GM19043 (cell line): Measurements from ENCODE around the gene CD79B.

Source experiments
- ATAC-seq: cut with Tn5 transposase; IDR thresholded peaks from one replicate; pipeline ENCODE4 v1.9.1; 2021; ENCODE audit warnings: low read depth; ENCODE audit not compliant: unreplicated experiment

Gene CD79B

DNA sequence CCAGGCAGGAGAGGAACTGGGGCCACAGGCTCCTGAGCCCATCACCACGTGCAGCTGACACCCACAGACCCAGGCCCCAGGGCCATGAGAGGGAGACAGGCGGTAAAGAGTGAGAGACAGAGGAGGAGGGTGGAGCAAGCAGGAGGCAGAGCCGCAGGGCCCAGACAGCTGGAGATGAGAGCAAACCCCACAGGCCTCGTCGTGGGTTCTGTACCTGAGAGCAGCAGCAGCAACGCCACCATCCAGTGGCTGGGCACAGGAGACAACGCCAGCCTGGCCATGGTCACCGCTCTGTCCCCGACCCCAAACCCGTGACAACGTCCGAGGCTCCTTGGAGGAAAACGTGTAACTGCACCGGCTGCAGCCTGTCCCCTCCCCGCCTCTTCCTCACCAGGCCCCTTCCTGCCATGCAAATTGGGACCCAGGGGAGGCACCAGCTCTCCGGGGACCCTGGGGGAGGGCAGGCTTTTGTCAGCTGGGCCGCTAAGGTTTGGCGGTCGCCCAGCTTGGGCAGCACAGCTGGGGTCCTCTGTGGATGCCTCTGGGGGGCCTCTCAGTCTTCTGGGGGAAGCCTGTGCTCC lies at the start of gene CD79B:
TSS of gene CD79B (minus strand) at position 351 of the 581 bp plus-strand sequence. CDS start at position 281, 70 bp downstream.
- peak; percentile 71 for ATAC-seq

DNA sequence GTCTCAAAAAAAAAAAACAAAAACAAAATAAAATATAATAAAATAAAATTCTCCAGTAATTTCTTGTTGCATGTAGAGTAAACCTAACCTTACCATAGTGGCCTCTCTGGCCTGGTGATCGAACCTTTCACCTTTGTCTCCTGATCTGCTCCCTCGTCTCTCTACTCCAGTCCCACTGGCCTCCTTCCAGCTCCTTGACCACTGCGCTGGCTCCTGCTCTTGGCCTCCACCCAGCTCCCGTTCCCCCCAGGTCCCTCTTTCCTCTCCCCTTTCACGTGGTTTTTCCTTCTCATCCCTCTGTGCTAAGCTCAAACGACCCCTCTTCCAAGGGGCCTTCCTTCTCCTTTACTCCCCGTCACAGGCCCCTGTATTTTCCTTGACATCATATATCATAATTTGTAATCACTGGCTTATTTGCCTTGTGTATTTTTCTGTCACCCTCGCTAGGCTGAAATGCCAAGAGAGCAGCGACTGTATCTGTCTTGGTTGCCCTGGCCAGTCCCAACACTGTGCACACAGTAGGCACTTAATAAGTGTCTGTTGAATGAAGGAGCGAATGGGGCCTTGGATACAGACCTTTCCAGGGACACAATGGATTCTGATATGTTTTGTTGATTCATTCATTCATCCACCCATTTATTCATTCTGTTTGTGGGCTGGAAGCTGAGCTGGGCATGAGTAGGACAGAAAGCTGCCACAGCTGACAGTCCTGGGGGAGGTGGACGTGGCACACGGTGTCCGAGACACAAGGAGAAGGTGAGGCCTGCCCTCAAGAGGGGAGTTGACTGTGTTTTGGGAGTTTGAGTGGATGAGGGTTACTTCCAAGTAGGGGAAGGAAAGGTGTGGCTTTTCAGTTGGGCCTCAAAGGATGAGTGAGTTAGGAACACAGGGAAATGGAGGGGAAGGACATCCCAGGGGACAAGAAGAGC lies 46.4 kb upstream of the CD79B start:
- no peak for ATAC-seq

DNA sequence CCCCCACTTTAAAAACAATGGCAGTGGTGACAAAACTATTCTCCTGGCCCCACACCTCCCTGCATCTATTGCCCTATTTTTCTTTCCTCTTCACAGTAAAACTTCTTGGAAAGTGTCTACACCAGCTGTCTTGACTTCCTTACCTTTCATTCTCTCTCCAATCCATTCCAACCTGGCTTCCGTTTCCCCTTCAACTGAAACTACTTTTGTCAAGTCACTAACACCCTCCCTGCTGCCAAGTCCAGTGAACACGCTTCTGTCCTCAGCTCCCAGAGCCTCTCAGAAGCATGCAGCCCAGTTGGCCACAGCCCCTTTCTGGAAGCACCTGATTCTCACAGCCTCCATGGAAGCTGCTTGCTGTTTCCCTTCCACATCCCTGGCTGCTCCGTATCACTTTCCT lies 44.6 kb upstream of the CD79B start:
- no peak for ATAC-seq

DNA sequence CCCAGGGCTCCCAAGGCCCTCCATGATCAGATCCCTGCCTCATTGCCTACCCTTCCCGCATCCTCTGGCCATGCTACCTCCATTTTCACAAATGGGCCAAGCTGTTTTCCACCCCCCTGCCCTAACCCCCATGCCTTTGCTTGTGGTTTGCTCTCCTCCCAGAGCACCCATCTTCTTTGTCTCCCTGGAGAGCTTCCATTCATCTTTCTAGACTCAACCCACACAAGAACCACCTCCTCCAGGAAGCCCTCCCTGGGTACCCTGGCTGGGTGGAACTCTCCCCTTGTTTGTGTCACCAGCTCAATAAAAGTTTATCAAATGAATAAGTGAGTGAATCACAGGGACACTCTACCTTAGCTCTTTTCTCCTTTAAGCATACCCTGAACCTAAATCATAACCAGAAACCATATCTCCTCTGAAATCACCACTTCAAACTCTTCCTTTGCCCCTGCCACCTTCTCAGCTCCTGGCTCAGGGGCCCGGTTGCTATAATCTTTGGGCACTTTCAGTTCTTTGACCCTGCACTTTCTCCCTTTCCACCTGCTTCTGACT lies 43.5 kb upstream of the CD79B start:
- no peak for ATAC-seq

DNA sequence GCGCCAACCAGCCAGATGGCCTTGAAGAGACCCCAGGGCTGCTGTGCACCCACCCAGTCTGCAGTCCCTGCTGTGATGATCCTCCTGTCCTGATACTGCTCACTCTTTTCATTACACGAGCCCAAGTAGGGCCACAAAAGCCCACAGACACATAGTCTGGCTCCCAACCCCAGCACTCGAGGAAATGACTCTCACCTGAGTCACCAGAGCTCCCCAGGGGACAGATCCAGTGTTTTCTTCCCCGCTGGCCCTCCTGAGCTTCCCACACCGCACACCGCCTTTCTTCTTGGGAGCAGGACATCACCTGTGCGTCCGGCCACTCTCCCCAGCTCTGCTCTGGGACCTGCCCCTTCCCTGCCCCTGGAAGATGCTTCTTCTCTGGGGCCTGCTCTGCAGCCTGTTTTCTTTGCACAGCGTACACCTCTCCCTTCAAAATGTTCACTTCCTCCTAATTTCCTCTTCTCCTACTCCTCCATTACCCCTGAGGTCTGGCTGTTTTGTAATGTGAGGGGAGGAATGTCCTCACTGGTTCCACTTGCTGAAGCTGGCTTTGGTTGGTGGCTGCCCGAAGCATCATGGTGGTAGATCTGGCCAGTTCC lies 42.6 kb upstream of the CD79B start:
- ATAC-seq: no peak

DNA sequence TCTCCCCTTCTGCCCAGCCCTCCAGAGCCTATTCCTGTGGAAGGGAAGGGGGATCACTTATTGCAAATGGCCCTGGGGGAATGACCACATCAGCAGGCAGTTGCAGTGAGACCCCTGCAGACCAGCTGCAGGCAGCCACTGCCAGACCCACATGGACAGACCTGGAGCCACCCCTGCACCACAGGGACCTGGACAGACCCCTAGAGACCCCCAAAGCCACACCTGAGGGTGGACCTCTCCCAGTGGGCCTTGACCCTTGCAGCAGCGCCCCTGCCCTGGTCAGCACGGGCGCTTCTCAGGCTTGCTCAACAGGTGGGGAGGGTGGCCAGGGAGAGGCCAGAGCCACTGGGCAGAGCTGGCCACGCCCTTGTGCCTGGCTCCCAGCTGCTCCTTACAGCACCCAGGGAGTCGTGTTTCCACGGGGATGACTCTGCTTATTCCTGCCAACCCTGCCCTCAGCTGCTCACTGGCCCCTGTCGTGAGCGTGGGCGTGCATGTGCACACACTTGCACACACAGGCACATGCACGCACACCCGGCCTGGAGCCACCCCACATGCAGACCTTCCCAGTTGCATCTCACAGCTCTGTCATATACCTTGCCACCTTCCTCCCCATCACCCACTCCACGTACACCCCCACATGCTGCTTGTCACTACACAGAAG lies 41.9 kb upstream of the CD79B start:
- no peak for ATAC-seq

DNA sequence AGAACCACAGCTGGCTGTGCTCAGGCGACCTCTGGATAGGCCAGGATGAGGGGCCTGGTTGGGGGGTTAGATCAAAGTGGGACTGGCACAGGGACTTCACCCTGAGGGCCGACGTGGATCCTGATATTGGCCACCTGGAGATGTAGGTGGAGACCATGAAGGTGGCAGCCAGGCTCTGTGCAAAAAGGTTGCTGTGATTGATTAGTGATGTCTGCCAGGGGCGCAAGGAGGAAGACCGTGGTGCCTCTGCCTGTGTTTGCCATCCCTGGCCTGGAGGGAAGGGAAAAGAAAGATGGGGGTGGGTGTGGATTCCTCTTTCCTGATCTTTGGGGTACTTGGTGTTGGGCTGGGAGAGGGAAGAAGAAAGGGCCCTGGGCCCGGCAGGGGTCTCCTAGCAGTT lies 41.1 kb upstream of the CD79B start:
- ATAC-seq: no peak

DNA sequence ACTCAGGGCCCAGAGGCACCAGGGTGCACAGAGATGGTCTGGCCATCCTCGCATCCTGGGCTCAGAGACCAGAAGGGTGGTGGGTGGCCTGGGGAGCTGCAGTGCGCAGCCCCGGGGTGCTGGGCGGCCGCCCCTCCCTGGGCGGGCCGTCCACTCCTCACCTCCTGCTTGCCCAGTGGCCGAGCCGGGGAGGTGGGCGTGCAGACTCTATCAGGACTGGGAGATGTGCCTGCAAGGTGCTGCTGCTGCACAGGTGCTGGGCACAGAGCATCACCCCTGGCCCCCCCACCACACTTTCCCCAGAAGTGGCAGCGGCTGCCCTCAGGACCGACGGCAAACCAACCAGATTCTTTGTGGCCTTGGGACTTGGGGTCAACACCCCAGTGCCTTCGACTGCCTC lies 40.7 kb upstream of the CD79B start, which contains the start of gene SCN4A:
TSS of gene SCN4A (minus strand) at position 123 of the 400 bp plus-strand sequence. CDS start at position 46, 77 bp downstream.
- ATAC-seq: no peak

DNA sequence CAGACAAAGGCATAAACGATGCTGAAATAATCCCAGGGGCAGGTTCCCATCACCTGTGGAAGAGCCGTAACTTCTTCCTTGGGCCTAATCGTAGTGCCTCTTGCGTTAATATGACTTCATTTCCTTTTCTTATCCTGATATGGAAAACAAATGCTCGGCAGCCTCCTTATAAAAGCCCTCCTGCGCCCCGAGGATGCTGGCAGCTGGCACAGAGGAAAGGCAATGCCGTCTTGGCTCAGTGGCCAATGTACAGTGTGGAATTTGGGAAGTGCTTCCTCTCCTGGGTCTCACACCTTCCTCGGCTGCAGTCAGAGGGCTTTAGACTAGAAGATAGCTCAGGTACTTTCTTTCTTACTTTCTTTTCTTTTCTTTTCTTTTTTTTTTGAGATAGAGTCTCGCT lies 37.1 kb upstream of the CD79B start:
- ATAC-seq: no peak

DNA sequence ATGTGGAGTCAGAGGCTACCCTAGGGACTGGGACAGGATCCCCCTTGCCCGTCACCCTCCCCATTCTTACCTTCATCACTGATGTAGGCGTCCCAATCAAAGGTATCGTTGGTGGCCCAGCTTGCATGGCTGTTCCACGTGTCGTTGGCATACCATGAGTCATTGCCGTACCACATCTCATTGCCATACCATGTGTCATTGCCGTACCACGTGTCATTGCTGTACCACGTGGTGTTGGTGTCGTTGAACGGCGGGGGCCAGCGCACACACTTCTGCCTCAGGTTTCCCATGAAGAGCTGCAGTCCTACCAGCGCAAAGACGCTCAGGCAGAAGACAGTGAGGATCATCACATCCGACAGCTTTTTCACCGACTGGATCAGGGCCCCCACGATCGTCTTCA lies 35.8 kb upstream of the CD79B start:
- ATAC-seq: no peak

DNA sequence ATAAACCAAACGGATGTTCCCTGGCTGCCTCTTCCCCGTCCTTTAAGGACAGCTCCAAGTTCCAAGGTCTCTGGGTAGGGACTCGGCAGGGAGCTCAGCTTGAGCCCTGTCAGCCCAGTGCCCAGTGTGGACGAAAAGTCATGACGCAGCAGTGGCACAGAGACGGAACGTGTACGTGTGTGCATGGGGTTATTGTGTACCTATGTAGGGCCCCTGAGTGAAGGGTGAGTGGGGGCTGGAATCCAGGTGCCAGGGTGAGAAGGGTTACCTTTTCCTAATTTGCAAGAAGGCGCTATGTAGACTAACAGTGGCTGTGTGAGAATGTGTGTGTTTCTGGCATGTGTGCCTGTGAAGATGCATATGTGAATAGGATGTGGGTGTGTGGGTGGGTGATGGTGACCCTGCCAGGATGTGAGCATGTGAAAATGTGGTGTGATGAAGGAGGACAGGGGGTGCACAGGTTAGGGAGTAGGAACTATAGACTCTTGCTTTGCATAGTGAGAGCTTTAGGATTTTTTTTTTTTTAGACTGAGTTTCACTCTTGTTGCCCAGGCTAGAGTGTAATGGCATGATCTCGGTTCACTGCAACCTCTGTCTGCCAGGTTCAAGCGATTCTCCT lies 34.6 kb upstream of the CD79B start:
- no peak for ATAC-seq

DNA sequence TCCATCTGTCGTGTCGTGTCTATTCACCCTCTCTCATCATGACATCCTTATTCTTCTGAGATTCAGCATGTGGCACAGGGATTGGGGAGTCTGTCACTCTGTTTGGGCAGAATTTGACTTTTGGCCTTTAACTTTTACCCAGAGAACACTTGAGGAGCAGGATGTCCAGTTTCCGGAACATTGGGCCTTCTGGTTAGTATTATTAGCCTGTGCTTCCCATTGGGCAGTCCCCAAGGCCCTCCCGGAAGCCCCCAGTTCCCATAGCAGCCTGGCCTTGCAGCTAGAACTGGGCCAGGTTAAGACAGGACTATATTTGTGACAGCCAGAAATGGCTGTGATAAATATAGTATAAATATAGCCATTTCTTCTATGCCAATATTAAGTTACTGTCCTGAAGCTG lies 31.0 kb upstream of the CD79B start:
- no peak for ATAC-seq

DNA sequence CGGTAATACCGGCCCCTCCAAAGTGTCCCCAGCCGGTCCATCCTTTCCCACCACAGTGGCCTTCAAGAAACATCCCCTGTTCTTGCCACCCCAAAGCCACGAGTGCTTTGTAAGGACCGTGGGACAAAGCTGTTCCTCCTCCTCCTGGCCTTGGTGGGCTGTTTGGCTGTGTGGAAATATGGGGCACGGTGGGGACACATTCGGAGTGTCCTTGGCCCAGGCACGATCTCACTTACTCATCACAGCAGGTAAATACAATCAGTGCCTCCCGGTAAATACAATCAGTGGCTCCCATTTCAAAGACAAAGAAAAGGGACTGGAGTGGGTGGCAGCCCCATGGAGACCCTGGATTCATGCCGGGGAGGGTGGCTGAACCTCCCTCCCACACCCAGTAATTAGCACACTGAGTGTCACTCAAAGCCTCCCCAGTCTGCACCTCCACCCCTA lies 30.2 kb upstream of the CD79B start:
- no peak for ATAC-seq

DNA sequence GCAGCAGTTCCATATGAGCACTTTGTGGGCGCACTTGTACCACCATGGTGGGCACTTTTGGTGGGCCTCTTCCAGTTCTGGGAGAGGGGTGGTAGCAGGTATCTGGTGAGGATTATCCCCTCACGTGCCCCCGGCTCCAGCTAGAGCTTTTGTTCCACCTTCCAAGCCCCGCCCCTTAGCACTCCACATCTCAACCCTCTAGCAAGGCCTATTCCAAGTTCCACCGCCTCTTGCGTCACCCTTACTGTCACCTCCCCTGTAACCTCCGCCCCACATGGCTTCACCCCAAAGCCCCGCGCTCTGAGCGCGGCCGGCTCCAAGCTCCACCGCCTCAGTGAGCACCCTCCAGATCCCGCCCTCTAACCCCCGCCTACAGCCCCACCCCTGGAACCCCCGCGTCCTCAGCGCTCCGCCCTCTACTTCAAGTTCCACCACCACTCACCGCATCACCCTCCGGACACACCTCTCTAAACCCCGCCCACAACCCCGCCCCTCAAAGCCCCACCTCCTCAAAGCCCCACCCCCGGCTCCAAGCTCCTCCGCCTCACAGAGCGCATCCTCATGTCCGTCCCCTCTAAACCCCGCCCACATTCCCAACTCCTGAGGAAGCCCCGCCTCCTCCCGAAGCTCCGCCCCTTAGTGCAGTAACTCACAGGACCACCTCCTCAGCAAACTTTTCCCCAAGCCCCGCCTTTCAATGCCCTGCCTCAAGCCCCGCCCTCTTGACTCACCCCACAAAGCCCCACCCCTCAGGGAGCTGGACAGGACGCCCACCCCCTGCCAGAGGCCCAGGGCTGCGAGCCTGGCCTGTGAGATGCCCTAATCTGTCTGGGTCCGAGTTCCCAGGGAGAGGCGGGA lies 29.5 kb upstream of the CD79B start:
- ATAC-seq: no peak

DNA sequence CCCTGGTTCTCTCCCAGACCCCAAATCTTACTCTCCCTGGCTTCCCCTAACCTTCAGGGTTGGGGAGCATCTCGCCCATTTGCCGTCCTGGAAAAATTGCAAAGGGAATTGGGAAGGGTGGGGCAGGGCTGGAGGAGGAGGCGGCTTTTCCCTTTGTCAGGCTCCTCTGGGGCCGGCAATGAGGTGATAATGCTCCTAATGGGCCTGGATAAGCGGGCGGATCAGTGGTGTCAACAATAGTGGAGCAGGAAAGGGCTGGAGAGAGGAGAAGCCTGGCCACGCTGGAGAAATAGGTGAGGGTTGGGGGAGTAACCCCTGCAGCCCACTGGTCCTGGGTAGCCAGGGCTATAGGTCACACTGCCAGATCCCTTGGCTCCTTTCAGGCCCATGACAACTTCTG lies 28.3 kb upstream of the CD79B start:
- no peak for ATAC-seq

DNA sequence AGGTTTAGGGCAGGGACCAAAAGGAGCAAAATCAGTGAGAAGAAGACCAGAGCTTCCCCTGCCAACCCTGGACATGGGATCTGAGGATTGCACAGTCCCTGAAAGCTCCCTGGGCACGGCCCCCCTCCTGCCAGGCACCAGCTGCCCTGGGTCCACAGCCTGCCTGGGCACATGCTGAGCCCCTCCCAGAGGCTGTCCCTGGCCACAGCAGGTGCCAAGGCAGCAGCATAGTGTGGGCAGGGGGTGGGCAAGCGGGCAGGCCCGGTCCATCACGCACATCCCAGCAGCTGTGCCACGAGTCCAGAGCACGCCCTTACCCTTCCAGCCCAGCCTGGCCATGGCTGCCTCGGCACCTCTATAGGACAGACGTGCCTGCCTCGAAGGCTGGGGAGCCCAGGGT lies 27.9 kb upstream of the CD79B start:
- no peak for ATAC-seq

DNA sequence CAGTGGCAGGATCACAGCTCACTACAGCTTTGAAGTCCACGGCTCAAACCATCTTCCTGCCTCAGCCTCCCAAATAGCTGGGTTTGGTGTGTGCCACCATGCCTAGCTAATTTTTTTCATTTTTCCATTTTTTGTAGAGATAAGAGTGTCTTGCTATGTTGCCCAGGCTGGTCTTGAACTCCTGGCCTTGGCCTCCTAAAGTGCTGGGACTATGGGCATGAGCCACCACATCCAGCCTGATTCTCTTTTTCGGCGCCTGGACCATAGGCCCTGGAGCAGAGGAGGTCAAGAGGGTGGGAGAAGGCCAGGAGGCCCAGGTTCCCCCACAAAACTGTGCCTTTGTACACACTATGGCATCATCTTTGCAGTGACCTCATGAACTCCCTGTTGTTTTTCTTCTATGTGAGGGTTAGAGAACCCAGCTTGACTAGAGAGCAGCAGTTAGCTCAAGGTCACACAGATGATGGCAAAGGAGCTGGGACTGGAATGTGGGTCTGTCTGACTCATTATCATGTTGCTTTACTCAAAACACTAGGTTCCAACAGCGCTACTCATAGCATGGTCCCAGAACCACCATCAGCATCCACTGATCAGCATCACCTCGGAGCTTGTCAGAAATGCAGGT lies 24.3 kb upstream of the CD79B start:
- no peak for ATAC-seq

DNA sequence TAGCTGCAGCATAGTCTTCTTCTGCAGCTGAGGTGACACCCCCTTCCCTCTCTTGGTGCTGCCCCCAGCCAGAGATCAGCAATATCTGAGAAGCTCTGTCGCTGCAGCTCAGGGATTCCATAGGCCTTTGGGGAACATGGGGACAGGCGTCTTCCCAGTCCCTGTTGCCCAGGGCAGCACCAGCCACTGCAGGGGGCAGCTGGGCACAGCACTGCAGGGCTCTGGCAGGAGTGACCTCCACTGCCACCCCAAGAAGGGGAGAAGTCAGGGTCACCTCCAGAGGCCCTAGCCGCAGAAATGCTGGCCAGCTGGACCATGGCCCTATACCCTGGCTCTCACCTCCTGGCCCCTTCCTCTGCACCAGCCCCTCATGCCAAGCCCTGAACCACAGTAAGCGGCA lies 23.7 kb upstream of the CD79B start:
- ATAC-seq: no peak

DNA sequence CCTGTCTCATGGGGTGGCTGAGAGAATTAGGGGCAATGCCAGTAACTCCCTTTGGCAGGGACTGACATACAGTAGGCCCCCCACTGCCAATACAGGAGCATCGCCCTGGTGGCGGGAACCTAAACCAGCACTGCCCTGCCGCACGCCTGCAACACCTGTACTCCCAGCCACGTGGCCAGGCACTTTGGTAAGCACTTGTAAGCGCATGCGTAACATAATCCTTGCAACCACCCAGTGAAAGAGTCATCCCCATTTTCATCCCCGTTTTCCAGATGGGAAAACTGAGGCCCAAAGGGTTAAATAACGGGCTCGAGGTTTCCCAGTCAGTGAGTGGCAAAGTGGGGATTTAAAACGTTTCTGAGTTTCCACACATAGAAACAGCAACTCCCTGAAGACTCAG lies 23.1 kb upstream of the CD79B start:
- no peak for ATAC-seq
